GM18499 (cell line): ENCODE data around the gene INSL6.
"Not testable (repeated sequence)": the region's sequence is repeated elsewhere in the genome, so short reads cannot be mapped to it uniquely, and the experiment has no call there.

ENCODE experiments used
- ATAC-seq: cut with Tn5 transposase; IDR thresholded peaks from one replicate; pipeline ENCODE4 v1.9.1; 2021; ENCODE audit warnings: moderate number of reproducible peaks; ENCODE audit not compliant: insufficient read depth, unreplicated experiment

The INSL6 gene, protein sequence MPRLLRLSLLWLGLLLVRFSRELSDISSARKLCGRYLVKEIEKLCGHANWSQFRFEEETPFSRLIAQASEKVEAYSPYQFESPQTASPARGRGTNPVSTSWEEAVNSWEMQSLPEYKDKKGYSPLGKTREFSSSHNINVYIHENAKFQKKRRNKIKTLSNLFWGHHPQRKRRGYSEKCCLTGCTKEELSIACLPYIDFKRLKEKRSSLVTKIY

DNA sequence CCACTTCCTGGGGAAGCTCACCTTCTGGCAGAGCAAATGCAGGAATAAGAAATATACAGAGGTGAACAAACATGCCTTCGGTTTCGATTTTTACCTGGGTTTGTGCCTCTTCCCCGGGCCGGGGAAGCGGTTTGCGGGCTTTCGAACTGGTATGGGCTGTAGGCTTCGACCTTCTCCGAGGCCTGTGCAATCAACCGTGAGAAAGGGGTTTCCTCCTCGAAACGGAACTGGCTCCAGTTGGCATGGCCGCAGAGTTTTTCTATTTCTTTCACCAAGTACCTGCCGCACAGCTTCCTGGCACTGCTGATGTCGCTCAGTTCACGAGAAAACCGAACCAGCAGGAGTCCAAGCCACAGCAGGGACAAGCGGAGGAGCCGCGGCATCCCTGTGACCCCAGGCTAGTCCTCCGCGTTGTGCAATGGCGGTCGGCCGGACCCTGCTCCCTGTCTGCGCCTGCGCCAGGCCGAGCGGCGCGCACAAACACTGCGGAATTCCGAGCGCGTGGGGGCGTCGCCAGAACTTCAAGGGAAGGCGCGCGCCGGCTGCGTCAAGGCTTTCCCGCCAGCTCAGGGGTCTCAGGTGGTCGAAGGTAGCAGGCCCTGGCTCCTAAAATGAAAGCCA is at the start of gene INSL6:
INSL6 (minus strand) TSS at position 420 of the 621 bp plus-strand sequence; CDS start at position 383, 37 bp downstream.
- ATAC-seq: no peak

DNA sequence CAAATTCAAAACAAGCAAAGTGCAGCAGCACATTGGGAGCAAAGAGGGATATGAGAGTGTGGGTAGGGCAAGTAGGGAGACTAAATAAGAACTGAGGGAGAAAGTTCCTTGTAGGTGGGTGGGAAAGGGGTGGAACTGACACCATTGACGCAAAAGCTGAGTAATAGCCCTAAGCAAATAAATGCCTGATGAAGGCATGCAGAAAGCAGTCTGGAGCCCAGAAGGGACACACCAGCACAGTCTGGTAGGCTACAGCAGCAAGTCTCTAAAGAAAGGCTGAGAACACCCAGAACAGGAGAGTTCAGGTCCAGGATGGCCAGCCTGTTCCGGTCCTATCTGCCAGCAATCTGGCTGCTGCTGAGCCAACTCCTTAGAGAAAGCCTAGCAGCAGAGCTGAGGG is 45.8 kb upstream of the INSL6 start, which contains the start of gene INSL4:
INSL4 (plus strand) TSS at position 208 of the 400 bp plus-strand sequence; CDS start at position 313, 105 bp downstream.
- ATAC-seq: no peak

DNA sequence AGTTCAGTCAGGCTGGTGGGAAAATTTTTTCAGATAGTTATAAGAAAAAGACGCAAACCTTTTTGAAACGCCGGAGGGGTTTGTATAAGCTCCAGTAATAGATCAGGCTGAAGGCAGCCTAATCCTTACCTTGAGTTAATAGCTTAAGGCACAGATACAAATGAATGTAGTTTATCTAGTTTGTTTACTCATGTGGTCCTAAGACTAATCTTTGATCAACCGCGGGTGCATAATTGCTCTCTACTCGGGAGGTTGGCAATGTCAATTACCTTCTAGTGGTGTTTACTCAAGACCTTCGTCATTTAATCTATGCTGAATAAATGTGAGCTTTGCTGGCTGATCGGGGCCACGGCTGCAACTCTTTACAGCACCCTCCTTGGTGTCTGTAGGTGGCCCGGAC is 45.1 kb upstream of the INSL6 start:
- no peak for ATAC-seq

DNA sequence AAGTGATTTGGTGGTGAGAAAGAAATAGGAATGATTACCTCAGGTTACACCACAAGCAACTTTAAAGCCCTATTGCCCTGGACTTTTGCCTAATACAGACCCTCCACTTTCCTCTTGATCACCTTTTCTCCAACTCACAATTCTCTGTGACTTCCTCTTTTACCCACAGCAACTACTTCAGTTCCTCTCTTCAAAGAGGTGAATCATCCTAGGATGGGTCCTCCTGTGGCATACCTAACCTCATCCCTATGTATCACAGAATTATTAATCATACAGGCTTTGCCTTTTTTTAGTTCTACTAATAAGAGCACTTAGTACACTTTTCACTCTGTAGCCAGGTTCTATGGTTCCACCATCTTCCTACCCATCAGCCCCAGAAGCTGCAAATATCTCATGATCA is 19.6 kb upstream of the INSL6 start:
- no peak for ATAC-seq

DNA sequence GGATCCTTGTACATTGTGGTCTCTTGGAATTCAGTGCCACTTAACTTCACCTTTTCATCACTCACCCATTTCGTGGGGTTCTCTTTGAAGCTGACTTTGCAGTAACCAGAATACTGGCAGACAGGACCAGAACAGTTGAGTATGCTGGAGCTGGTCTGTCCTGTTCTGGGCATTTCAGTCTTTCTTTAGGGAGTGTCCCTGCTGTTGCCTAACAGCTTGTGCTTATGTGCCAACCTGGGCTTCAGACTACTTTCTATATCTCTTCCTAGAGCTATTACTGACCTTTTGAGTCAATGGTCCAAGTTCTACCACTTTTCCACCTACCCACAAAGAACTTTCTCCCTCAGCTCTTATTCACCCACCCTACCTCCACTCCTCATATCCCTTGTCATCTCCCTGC is 10.0 kb upstream of the INSL6 start:
- ATAC-seq: no peak

DNA sequence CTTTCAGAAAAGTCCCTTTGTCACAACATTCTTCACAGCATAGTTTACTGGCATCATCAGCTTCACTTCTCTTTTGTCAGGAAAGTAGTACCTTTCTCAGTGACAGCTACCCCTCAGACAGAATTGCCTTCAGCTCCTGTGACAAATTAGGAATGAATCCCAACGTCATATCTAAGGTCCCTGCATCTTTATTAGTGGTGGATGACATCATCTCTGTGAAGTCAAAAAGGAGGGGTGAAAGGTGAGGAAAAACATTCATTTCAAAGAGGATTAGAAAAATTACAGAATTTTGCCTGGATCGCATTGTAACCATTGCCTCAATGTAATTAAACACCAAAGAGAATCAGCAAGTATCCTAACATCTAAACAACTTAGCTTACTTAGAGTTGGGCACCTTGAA is 7.9 kb upstream of the INSL6 start:
- no peak for ATAC-seq

DNA sequence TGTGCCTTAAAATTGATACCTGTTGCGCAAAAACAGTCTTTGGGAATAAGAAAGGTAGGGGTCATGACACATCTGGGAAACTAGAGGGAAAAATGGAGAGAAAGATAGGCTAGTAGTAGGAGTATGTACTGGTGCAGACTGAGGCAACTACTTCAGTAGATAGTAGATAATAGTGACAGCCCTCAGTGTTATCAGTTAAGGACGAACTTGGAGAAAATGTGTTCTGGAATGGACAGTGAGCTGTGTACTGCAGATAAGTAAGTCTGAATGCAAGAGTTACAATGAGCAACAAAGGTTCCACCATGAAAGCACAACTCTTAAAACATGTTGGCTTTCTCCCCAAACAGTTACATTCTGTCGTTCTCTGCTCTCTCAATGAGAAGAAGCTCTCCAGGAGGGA is 6.5 kb upstream of the INSL6 start:
- no peak for ATAC-seq

DNA sequence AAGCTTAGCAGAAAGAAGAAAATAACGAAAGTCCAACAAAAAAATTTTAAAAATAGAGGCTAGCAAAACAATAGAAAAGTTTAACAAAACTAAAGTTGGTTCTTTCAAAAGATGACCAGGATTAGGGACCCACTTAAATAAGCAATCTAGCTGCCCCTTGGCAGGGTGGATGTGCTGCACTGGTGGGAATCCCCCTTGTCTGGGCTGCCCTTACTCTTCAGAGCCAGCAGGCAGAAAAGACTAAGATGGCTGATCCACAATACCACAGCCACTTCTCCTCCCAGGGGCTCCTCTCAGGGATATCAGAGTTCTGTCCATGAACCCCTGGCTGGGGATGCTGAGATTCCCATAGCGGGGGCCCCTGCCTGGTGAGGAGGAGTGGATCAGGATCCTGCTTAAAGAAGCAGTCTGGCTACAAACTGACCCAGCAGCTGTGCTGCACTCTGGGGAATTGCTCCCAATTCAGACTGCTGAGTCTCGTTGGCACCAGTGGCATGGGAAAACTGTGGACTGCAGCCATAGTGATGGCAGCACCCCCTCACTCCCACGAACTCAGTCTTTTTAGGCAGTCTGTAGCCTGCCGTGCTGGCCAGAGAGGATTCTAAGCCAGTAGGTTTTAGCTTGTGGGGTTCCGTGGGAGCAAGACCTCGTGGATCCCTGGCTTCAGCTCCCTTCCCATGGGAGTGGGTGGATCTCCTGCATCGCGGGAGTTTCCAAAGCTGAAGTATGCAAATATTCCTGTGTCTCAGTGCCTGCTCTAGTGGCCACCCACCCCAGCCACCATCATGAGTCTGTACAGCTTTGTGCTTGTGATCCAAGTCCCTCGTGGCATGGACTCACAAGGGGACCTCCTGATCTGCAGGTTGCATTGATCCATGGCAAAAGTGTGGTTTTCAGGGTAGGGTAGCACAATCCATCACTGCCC is 2.9 kb upstream of the INSL6 start:
- ATAC-seq: no peak

DNA sequence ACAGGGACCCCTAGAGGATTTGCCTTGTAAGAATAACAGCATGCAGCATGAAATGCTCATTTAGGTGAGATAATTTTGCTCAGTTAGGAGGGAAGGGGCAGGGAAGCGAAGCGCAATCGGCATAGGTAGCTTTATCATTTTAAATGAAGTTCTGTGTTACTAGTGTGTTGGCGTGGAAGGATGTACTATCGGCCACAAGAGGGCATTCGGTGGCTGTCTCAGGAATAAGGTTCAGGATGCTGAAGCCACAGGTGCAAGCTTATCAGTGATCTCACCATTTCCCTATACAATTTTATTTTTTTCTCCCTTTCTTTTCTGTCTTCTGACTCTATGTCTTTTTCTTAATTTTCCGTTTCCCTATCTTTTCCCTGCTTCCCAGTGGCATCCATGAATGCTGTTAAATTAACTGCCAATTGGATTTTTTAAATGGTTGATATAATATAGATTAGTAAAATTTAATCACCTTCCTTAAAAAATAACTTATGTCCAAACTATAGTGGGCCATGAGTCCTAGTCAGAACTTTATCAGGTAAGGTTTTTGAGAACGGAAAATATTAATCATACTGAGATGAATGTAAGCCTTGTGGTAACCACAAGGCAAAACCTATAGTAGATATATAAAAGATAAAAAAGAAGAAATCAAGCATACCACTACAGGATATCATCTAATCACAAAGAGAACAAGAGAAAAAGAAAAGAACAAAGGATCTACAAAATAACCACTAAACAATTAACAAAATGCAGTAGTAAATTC is 1.2 kb upstream of the INSL6 start:
- no peak for ATAC-seq

DNA sequence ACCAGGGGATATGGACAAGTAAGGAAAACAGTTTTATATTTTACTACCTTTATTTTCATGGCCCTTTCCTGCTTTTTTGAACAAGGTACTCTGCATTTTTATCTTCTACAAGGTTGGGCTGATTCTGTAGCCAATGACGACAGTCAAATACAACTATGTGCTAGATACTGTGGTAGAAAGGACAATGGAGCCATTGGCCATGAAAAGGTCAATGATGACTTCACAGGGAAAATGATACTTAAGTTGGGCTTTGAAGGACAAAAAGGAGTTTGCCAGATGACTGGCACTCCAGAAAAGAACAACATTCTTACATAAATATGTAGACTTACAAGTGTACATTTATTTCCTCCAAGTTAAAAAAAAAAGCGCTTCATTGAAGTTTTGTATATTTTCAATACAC is 663 bp downstream of the INSL6 start:
- no peak for ATAC-seq

DNA sequence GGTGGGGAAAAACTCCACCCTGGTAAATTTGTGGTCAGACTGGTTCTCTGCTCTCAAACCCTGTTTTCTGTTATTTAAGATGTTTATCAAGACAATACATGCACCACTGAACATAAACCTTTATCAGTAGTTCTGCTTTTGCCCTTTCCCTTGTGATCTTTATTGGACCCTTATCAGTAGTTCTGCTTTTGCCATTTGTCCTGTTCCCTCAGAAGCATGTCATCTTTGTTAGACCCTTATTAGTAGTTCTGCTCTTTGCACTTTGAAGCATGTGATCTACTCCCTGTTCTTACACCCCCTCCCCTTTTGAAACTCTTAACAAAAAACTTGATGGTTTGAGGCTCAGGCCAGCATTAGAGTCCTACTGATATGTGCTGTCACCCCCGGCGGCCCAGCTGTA is 4.8 kb downstream of the INSL6 start:
- not testable (repeated sequence) for ATAC-seq

DNA sequence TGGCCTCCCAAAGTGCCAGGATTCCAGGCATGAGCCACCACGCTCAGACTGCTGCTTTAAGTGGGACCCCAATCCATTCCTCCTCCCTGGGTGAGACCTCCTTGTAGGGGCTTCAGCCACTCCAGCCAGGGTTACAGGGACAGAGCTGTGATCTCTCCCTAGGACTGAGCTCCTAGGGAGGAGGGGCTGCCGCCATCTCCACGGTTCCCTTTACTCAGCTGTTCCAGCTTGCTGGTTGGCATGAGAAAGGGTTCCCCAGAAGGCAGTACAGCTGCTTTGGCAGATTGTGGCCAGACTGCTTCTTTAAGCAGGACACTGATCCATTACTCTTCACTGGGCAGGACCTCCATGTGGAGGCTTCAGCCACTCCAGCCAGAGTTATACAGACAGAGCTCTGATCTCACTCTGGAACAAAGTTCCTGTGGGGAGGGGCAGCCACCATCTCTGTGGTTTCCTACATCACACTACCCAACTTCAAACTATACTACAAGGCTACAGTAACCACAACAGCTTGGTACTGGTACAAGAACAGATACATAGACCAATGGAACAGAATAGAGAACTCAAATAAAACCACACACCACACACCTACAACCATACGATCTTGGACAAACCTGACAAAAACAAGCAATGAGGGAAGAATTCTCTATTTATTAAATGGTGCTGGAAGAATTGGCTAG is 7.2 kb downstream of the INSL6 start:
- no peak for ATAC-seq

DNA sequence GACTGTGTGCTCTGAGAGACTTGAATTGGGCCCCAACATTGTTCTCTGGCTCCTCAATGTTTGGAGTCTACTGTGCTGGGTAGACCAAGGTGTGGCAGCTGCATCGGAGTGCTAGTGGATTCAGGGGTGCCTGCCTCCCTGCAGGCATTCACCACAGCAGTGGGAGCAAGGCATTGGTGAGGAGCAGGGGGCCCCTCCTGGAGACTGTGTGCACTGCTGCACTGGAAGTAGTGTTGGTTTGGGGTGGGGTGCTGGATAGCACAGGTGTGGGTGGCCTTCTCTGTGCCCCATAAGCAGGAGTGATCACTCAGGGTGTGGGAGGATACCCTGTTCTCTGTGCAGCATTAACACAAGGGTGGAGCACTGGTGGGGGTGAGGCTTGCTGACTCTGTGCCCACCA is 39.2 kb downstream of the INSL6 start:
- no peak for ATAC-seq

DNA sequence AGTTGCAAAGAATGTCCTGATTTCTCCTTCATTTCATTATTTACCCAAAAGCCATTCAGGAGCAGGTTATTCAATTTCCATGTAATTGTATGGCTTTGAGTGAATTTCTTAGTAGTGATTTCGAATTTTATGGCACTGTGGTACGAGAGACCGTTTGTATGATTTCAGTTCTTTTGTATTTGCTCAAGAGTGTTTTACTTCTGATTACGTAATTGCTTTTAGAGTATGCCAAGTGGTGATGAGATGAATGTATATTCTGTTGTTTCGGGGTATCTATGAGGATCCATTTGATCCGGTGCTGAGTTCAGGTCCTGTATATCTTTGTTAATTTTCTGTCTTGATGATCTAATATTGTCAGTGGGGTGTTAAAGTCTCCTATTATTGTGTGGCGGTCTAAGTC is 41.2 kb downstream of the INSL6 start:
- ATAC-seq: no peak

DNA sequence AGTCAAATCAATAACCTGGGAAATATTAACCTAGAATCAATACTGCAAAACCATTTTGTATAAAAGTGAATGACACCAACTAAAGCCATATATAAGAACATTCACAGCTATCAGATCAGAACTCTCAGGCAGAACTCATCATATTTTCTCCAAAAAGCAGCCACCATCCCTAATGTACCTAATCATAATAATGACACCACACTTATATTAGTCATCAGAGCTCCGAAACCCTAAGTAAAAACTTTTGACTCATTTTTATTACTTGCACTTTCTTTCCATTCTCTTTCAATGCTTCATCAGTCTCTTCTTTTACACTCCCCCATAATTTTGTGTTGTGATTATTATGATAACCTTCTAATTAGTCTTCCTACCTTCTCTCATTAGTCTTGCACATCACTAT is 45.3 kb downstream of the INSL6 start:
- ATAC-seq: no peak

DNA sequence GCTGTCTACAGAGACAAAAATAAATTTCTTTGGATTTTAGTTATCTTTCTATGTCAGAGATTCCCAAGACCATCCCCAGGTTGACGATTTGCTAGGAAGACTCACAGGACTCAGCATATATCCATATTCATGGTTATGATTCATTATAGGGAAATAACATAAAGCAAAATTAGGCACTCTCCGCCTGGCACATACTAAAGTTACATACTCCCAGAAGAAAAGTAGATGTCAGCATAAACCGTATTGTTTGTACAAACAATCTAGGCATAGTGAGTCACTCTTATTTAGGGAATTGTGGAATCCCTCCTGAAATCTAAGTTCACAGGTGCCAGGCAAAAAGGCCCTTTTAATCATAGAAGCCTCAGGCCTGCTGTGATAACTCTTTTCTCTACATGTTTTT is 62.9 kb downstream of the INSL6 start:
- no peak for ATAC-seq

DNA sequence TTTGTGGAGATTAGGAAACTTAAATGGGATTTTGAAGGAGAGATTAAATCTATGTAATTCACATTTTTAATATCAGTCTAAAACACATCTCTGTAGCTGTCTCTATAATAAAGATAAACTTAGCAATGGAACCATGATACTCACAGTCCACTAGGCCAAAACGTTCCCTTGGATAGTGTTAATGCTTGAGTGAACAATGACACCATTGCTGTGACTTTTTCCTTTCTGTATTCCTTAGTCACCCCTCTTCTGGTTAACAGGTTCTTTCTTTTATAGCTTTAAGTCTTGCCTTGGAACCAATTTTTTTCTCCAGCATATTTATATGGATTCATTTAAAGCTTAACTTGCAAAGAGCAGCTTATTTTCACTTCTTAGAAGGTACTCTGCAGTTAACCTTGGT is 63.3 kb downstream of the INSL6 start:
- ATAC-seq: no peak

DNA sequence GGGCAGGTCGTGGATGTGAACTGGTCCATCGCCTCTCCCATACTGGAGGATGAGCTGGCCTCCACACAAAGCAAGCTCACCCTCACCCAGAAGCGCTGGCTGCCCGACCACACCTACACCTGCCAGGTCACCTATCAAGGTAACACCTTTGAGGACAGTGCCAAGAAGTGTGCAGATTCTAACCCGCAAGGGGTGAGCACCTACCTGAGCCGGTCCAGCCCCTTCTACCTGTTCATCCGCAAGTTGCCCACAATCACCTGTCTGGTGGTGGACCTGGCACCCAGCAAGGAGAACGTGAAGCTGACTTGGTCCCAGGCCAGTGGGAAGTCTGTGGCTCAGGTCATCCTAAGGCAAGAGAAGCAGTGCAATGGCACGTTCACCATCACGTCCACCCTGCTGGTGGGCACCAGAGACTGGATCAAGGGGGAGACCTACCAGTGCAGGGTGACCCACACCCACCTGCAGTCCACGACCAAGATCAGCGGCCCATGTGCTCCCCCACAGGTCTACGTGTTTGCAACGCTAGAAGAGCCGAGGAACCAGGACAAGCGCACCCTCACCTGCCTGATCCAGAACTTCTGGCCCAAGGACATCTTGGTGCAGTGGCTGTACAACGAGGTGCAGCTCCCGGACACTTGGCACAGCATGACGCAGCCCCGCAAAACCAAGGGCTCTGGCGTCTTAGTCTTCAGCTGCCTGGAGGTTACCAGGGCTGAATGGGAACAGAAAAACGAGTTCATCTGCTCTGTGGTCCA is 71.3 kb downstream of the INSL6 start:
- ATAC-seq: no peak
